B cell (primary cell): ENCODE data around the gene CLASP1. TPM values are rescaled to one million over a fixed set of nuclear protein-coding genes. Genes with fewer than 3 reads are reported as not detected.
"Not testable (repeated sequence)": the region's sequence is repeated elsewhere in the genome, so short reads cannot be mapped to it uniquely, and the experiment has no call there.

Experiments
- ATAC-seq: fragments of 200-7000 bp; cut with Tn5 transposase; one replicate; pipeline ENCODE4 v1.10.0; 2021; ENCODE audit warnings: low read depth, mild to moderate bottlenecking, moderate number of reproducible peaks, moderate library complexity
- CTCF ChIA-PET: fragments of 350-600 bp; sonication (Branson Sonifier 250); formaldehyde crosslinking; loops from one replicate; lab custom pipeline; 2021; ENCODE audit warnings: antibody characterized with exemption, inconsistent platforms; lab: Charles Lee
- POLR2A ChIA-PET: fragments of 350-600 bp; sonication (Branson Sonifier 250); formaldehyde crosslinking; loops from one replicate; lab custom pipeline; 2021; ENCODE audit warnings: antibody characterized with exemption; lab: Charles Lee
- DNase-seq: peaks from one replicate; pipeline ENCODE4 v3.0.0; 2013
- H2AFZ ChIP-seq: 2 replicates; pipeline ENCODE4 v1.6.1; 2012; ENCODE audit warnings: mild to moderate bottlenecking, low read depth, low read length; ENCODE audit not compliant: insufficient read depth, poor library complexity, severe bottlenecking
- H3K27ac ChIP-seq, 2 donors: 1 replicate in 1 of 2; 2 replicates in 1 of 2; pipeline ENCODE4 v1.5.1; 2012 to 2013; ENCODE audit warnings: low read length in 2 of 2, mild to moderate bottlenecking in 2 of 2, moderate library complexity in 1 of 2
- H3K27me3 ChIP-seq, 4 experiments: fragments of 200-600 bp in 1 of 4; sonication (generic) in 1 of 4; replicated peaks in 1 of 4; 1 replicate in 2 of 4; 2 replicates in 2 of 4; pipeline versions ENCODE4 v1.6.1 to v1.7.0; 2013 to 2016; ENCODE audit warnings: low read length in 3 of 4, mild to moderate bottlenecking in 2 of 4, mixed read lengths in 1 of 4, moderate library complexity in 1 of 4; ENCODE audit not compliant: insufficient read depth in 4 of 4, control insufficient read depth in 3 of 4; ENCODE audit errors: control extremely low read depth in 1 of 4
- H3K36me3 ChIP-seq, 2 experiments: replicated peaks in 1 of 2; 1 replicate in 1 of 2; 2 replicates in 1 of 2; pipeline versions ENCODE4 v1.6.1 to v1.7.1; 2013; ENCODE audit warnings: low read length in 1 of 2; ENCODE audit not compliant: insufficient read depth in 2 of 2, control insufficient read depth in 1 of 2; ENCODE audit errors: control extremely low read depth in 1 of 2, extremely low read depth in 1 of 2
- H3K4me1 ChIP-seq, 2 donors: fragments of 200-600 bp in 1 of 2; sonication (generic) in 1 of 2; 1 replicate in 1 of 2; 2 replicates in 1 of 2; pipeline versions ENCODE4 v1.5.1 to v1.6.1; 2013 to 2017; ENCODE audit warnings: low read length in 2 of 2; ENCODE audit not compliant: control insufficient read depth in 2 of 2, insufficient read depth in 2 of 2
- H3K4me2 ChIP-seq: replicated peaks from 2 replicates; pipeline ENCODE3; 2012; ENCODE audit warnings: mild to moderate bottlenecking, low read depth, low read length; ENCODE audit not compliant: poor library complexity, severe bottlenecking
- H3K4me3 ChIP-seq, 5 experiments: fragments of 200-600 bp in 1 of 5; sonication (generic) in 1 of 5; 1 replicate in 3 of 5; 2 replicates in 2 of 5; pipeline versions ENCODE4 v1.5.1 to v1.7.0; 2011 to 2016; ENCODE audit warnings: low read length in 4 of 5, mild to moderate bottlenecking in 4 of 5, low read depth in 2 of 5, control low read depth in 1 of 5, moderate library complexity in 1 of 5; ENCODE audit not compliant: insufficient read depth in 1 of 5; ENCODE audit errors: control extremely low read depth in 1 of 5, extremely low read depth in 1 of 5
- H3K79me2 ChIP-seq: fragments of 200-600 bp; sonication (generic); one replicate; pipeline ENCODE4 v1.6.0; 2016; ENCODE audit warnings: low read length; ENCODE audit not compliant: control insufficient read depth, insufficient read depth
- H3K9ac ChIP-seq: fragments of 200-600 bp; sonication (generic); 2 replicates; pipeline ENCODE4 v1.6.1; 2017; ENCODE audit warnings: mild to moderate bottlenecking, low read length, moderate library complexity
- H3K9me3 ChIP-seq, 3 donors: one replicate each; pipeline versions ENCODE4 v1.6.1 to v1.7.1; 2013; ENCODE audit warnings: low read length in 2 of 3; ENCODE audit not compliant: control insufficient read depth in 2 of 3, insufficient read depth in 1 of 3; ENCODE audit errors: control extremely low read depth in 1 of 3
- H4K20me1 ChIP-seq: 2 replicates; pipeline ENCODE4 v1.6.0; 2012; ENCODE audit warnings: mild to moderate bottlenecking, low read length; ENCODE audit not compliant: insufficient read depth, control insufficient read depth, poor library complexity, severe bottlenecking
- H3K27ac Mint-ChIP-seq: one replicate; pipeline ENCODE4 v1.8.0; 2021; ENCODE audit warnings: mixed read lengths
- H3K27me3 Mint-ChIP-seq: one replicate; pipeline ENCODE4 v1.8.0; 2021; ENCODE audit warnings: mixed read lengths
- H3K4me1 Mint-ChIP-seq: one replicate; pipeline ENCODE4 v1.8.0; 2021; ENCODE audit warnings: mixed read lengths
- H3K4me3 Mint-ChIP-seq: one replicate; pipeline ENCODE4 v1.8.0; 2021; ENCODE audit warnings: mixed read lengths
- H3K9me3 Mint-ChIP-seq: one replicate; pipeline ENCODE4 v1.8.0; 2022; ENCODE audit warnings: mixed read lengths; ENCODE audit not compliant: insufficient read depth
- CTCF ChIP-seq: fragments of 200-600 bp; IDR thresholded peaks from one replicate; pipeline ENCODE4 v1.8.0; 2022; ENCODE audit warnings: antibody characterized with exemption, mild to moderate bottlenecking
- EZH2 ChIP-seq: IDR thresholded peaks from 2 replicates; pipeline ENCODE4 v1.6.1; 2012; ENCODE audit warnings: borderline replicate concordance, low read depth, mild to moderate bottlenecking, moderate library complexity, low read length; ENCODE audit not compliant: insufficient read depth, poor library complexity, severe bottlenecking
- WGBS: methylation state at CpG from one replicate; pipeline ENCODE4 v1.1.5; 2013; ENCODE audit warnings: missing lambda C conversion rate; ENCODE audit not compliant: insufficient coverage; 5-methylcytosine and 5-hydroxymethylcytosine counted together
- intact Hi-C: fragments of 100-400 bp; cut with micrococcal nuclease; formaldehyde crosslinking; loops from one replicate; pipeline ENCODE4 v1.10.0; 2022
- polyA plus RNA-seq: library from polyadenylated mRNA; depleted of rRNA; stranded (reverse); fragments of >200 nt; gene quantifications from 2 replicates; pipeline ENCODE4 v1.2.3, GENCODE V29; 2012
- total RNA-seq, 2 donors: library from RNA; stranded (reverse); fragments of 120-200 nt in 1 of 2; gene quantifications; 1 replicate in 1 of 2; 2 replicates in 1 of 2; pipeline versions ENCODE4 v1.2.3 to v1.2.4, GENCODE V29; 2013 to 2022

Gene CLASP1
- total and polyA plus RNA-seq, 2 donors (not counting 1 experiment from before 2014, with no cell fraction given) = 8.7 to 88.0 TPM

GRCh38 chr2:121611730-121612705 is 37.2 kb downstream of the CLASP1 start:
- CTCF ChIA-PET = interaction anchor here (0.7 kb wide), 1 partner anchor 101 kb away, joined by 3 read pairs; no protein-coding TSS in a partner anchor
- Mint-ChIP-seq H3K4me3 (no peak overlapping the region), H3K27me3 (no peaks in the 10 kb centered on the region), H3K27ac (no peak overlapping the region), H3K9me3 (no peaks in the 10 kb centered on the region), H3K4me1 (peaks cover 17% of the 10 kb centered on the region)
- intact Hi-C loops = loop anchor here (1.0 to 2.0 kb wide), 2 partner anchors 37 to 81 kb away; partner anchors contain the start of genes CLASP1 and RNU4ATAC
- peak; percentile 41 for ATAC-seq
- Histone ChIP-seq H3K27me3 (no peaks in the 10 kb centered on the region), H3K36me3 (no peaks in the 10 kb centered on the region), H4K20me1 (peaks cover 4% of the 10 kb centered on the region), H3K79me2 (peaks cover 45% of the 10 kb centered on the region), H3K9ac (no peak overlapping the region), H2AFZ (no peak overlapping the region), H3K9me3 (peaks cover 6 to 46% (median 35%) of the 10 kb centered on the region in 3 donors), H3K4me1 (peaks cover 7 to 8% of the 10 kb centered on the region in 2 donors), H3K4me2 (no peak overlapping the region), H3K27ac (peak overlapping the region; percentile 51 to 72), H3K4me3 (peak overlapping the region in 1 of 5 experiments; percentile 37)
- POLR2A ChIA-PET = no interaction called here
- WGBS = 13% methylated on average over 1 of the region's 1 CpG
- TF ChIP-seq EZH2 (no peak), CTCF (no peak)
- DNase-seq = peak; percentile 80

- H3K9me3 ChIP-seq = peaks cover 6 to 50% (median 35%) of the 10 kb centered on the region in 3 donors
- H3K27ac Mint-ChIP-seq, H3K27me3 ChIP-seq, POLR2A ChIA-PET, H3K4me2 ChIP-seq, H3K27me3 Mint-ChIP-seq, H3K4me1 ChIP-seq, H3K4me3 Mint-ChIP-seq, H2AFZ ChIP-seq, H4K20me1 ChIP-seq, CTCF ChIA-PET, H3K4me3 ChIP-seq, H3K9ac ChIP-seq, ATAC-seq, H3K9me3 Mint-ChIP-seq, H3K36me3 ChIP-seq: not testable (repeated sequence)
- H3K79me2 ChIP-seq = peaks cover 52% of the 10 kb centered on the region
- WGBS = 39% methylated on average over 2 of the region's 2 CpGs
- intact Hi-C loops = loop anchor here (1.0 to 2.0 kb wide), 2 partner anchors 38 to 80 kb away; partner anchors contain the start of genes CLASP1 and RNU4ATAC
- DNase-seq = peak; percentile 59
- H3K27ac ChIP-seq = peak overlapping the region; percentile 51 to 72
- peaks cover 20% of the 10 kb centered on the region for H3K4me1 Mint-ChIP-seq
These were observed 38.1 kb downstream of the CLASP1 start for GRCh38 chr2:121611048-121611649.

- CTCF ChIA-PET = not testable (repeated sequence)
- peaks cover 55% of the 10 kb centered on the region for H3K79me2 ChIP-seq
- intact Hi-C loops = loop anchor here (2.0 kb wide), 1 partner anchor 80 kb away; the partner anchor contains the start of gene RNU4ATAC
These were observed 38.8 kb downstream of the CLASP1 start for GRCh38 chr2:121610487-121610874.

More at GRCh38 chr2:121610487-121610874, 38.8 kb downstream of the CLASP1 start:
- ATAC-seq, H3K9me3 Mint-ChIP-seq, H3K4me3 ChIP-seq, H3K27me3 ChIP-seq, H3K27ac Mint-ChIP-seq, H3K4me3 Mint-ChIP-seq, H4K20me1 ChIP-seq, H2AFZ ChIP-seq, H3K36me3 ChIP-seq, H3K4me2 ChIP-seq, H3K4me1 ChIP-seq, H3K27me3 Mint-ChIP-seq, H3K9ac ChIP-seq: not testable (repeated sequence)
- peak; percentile 71 for DNase-seq
- H3K9me3 ChIP-seq = peaks cover 6 to 50% (median 35%) of the 10 kb centered on the region in 3 donors
- peak overlapping the region; percentile 42 to 72 for H3K27ac ChIP-seq
- POLR2A ChIA-PET = interaction anchor here (0.7 to 0.8 kb wide), 2 partner anchors 37 to 38 kb away, joined by 3 to 4 read pairs; no protein-coding TSS in a partner anchor
- peaks cover 17% of the 10 kb centered on the region for H3K4me1 Mint-ChIP-seq
